ENCODE measurements around the gene C2orf49. TPM values are rescaled to one million over a fixed set of nuclear protein-coding genes. Genes with fewer than 3 reads are reported as not detected.

Gene C2orf49
- total and polyA plus RNA-seq, 10 of the 15 experiments (the other 5 are each of a cell fraction or from before 2014, with no cell fraction given), result 7.2 to 24.2 (median 15.5) TPM

DNA sequence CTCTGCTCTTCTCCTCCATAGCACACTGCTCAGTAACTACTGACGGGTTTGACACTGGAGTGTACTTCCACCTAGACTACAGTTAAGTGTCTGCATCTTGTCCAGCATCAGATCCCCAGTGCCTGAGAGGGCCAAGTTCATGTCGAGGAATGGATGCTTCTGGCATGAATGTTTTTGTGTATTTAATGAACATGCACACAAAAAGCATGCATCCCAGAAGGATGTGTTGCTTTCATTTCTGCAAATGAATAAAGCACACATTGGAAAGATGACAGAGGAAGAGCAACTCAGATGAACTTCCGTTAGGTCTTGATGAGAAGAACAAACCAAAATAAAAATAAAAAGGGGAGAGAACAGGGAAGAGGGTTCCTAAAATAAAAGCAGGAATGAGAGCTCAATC, 27.9 kb downstream of the C2orf49 start:
- H3K4me2 ChIP-seq (ENCODE audit: control insufficient read depth, insufficient read depth), result no peak overlapping the region
- no peaks in the 10 kb centered on the region for H3K9me3 ChIP-seq (replicated peaks; ENCODE audit: control insufficient read depth, insufficient read depth, low read length)
- H3K4me1 ChIP-seq (ENCODE audit: control insufficient read depth, insufficient read depth, low read length), result no peaks in the 10 kb centered on the region; the same call in 1 of the 2 replicates
- 61% methylated on average over 3 of the region's 3 CpGs for WGBS (ENCODE audit: insufficient coverage, insufficient replicate concordance, low lambda C conversion rate, missing lambda C conversion rate)
- H3K4me3 ChIP-seq, result no peak overlapping the region
- H3K79me2 ChIP-seq (ENCODE audit: control insufficient read depth, insufficient read depth, low read length), result no peaks in the 10 kb centered on the region
- intact Hi-C loops (cut with micrococcal nuclease; ENCODE audit: unreplicated experiment) (no loop called here), in situ Hi-C loops (cut with MboI) (no loop called here)
- H4K20me1 ChIP-seq (ENCODE audit: control insufficient read depth, insufficient read depth), result no peaks in the 10 kb centered on the region
- POLR2A ChIA-PET, result interaction anchor here (0.6 kb wide), 1 partner anchor 156 kb away, joined by 3 read pairs; no protein-coding TSS in a partner anchor
- no peak overlapping the region for H3K9ac ChIP-seq (ENCODE audit: control insufficient read depth, insufficient read depth, low read length)
- DNase-seq (ENCODE audit: low read depth, low spot score), result no peak
- no peak for TF ChIP-seq SREBF1 (IDR thresholded peaks at IDR 0.05; ENCODE audit: low read length)
- no peak for TF ChIP-seq TARDBP (IDR thresholded peaks at IDR 0.05; ENCODE audit: borderline replicate concordance)
- no peak for TF ChIP-seq SPI1 (IDR thresholded peaks at IDR 0.05; ENCODE audit: borderline replicate concordance, insufficient read depth, low read depth, low read length)
- no peak for TF ChIP-seq HDGF (IDR thresholded peaks at IDR 0.05)
- no peak for TF ChIP-seq CEBPB (IDR thresholded peaks at IDR 0.05; ENCODE audit: borderline replicate concordance in 1 of 2, low read depth in 2 of 2, low read length in 2 of 2)
- TF ChIP-seq EED (IDR thresholded peaks at IDR 0.05; ENCODE audit: low read depth), result no peak
- ATAC-seq, result no peak
- no TSS peak for BruUV-seq (replicated peaks)
- SMC1A ChIA-PET (ENCODE audit: uncharacterized antibody, unreplicated experiment), result interaction anchor here (1.0 to 1.6 kb wide), 2 partner anchors 20 to 152 kb away, joined by 3 to 5 read pairs; no protein-coding TSS in a partner anchor
- FAIRE-seq, result no peak
- H2AFZ ChIP-seq (ENCODE audit: control insufficient read depth, low read depth, low read length), result no peak overlapping the region
- RAD21 ChIA-PET (ENCODE audit: unreplicated experiment), result interaction anchor here (0.7 kb wide), 1 partner anchor 1180 kb away, joined by 3 read pairs; no protein-coding TSS in a partner anchor
- H3K27ac ChIP-seq (ENCODE audit: control insufficient read depth, insufficient read depth), result no peak overlapping the region
- CTCF ChIA-PET, result interaction anchor here (0.9 to 1.6 kb wide), 3 partner anchors 19 to 156 kb away, joined by 3 to 5 read pairs (median 4); no protein-coding TSS in a partner anchor
- H3K36me3 ChIP-seq (ENCODE audit: control insufficient read depth in 2 of 2, insufficient read depth in 2 of 2, low read length in 1 of 2), result no peaks in the 10 kb centered on the region; a peak in 1 of 4 replicates
- H3K27me3 ChIP-seq (replicated peaks in 1 of 2; ENCODE audit: control insufficient read depth in 2 of 2, insufficient read depth in 2 of 2, low read length in 1 of 2), result no peaks in the 10 kb centered on the region

GRCh38 chr2:105368759-105369408, 31.5 kb downstream of the C2orf49 start:
- in situ Hi-C loops (cut with MboI), result no loop called here
- Histone ChIP-seq H3K27ac (ENCODE audit: control insufficient read depth, insufficient read depth) (no peak overlapping the region), H3K4me1 (ENCODE audit: control insufficient read depth, insufficient read depth, low read length) (peaks cover 10% of the 10 kb centered on the region), H3K4me2 (ENCODE audit: control insufficient read depth, insufficient read depth) (no peak overlapping the region), H3K4me3 (no peak overlapping the region), H3K36me3 (ENCODE audit: control insufficient read depth in 2 of 2, insufficient read depth in 2 of 2, low read length in 1 of 2) (no peaks in the 10 kb centered on the region), H3K9me3 (replicated peaks; ENCODE audit: control insufficient read depth, insufficient read depth, low read length) (no peaks in the 10 kb centered on the region), H3K79me2 (ENCODE audit: control insufficient read depth, insufficient read depth, low read length) (no peaks in the 10 kb centered on the region; the same call in 1 of the 2 replicates), H3K27me3 (replicated peaks in 1 of 2; ENCODE audit: control insufficient read depth in 2 of 2, insufficient read depth in 2 of 2, low read length in 1 of 2) (no peaks in the 10 kb centered on the region), H4K20me1 (ENCODE audit: control insufficient read depth, insufficient read depth) (no peaks in the 10 kb centered on the region), H3K9ac (ENCODE audit: control insufficient read depth, insufficient read depth, low read length) (no peak overlapping the region), H2AFZ (ENCODE audit: control insufficient read depth, low read depth, low read length) (no peak overlapping the region)
- intact Hi-C loops (cut with micrococcal nuclease; ENCODE audit: unreplicated experiment), result loop anchor here (1.0 kb wide), 2 partner anchors 152 to 176 kb away; no protein-coding TSS in a partner anchor
- no peak for DNase-seq (ENCODE audit: low read depth, low spot score)
- WGBS (ENCODE audit: insufficient coverage, insufficient replicate concordance, low lambda C conversion rate, missing lambda C conversion rate), result 32% methylated on average over 8 of the region's 8 CpGs
- ChIA-PET SMC1A (ENCODE audit: uncharacterized antibody, unreplicated experiment) (interaction anchor here (0.8 to 4.2 kb wide), 7 partner anchors 12 to 178 kb away, joined by 3 to 27 read pairs (median 6); no protein-coding TSS in a partner anchor), CTCF (interaction anchor here (0.8 to 3.7 kb wide), 13 partner anchors 11 to 378 kb away, joined by 3 to 95 read pairs (median 6); no protein-coding TSS in a partner anchor), POLR2A (interaction anchor here (0.9 kb wide), 1 partner anchor 151 kb away, joined by 3 read pairs; no protein-coding TSS in a partner anchor), RAD21 (ENCODE audit: unreplicated experiment) (interaction anchor here (1.0 to 1.9 kb wide), 5 partner anchors 19 to 178 kb away, joined by 3 to 9 read pairs (median 5); no protein-coding TSS in a partner anchor)
- no TSS peak for BruUV-seq (replicated peaks)
- no peak for ATAC-seq
- no peak for FAIRE-seq
- no peak for TF ChIP-seq HDGF (IDR thresholded peaks at IDR 0.05)
- TF ChIP-seq JUNB (IDR thresholded peaks at IDR 0.05), result no peak
- TF ChIP-seq NR2C2 (IDR thresholded peaks at IDR 0.05; ENCODE audit: borderline replicate concordance, control insufficient read depth, insufficient read length, low read depth), result no peak
- TF ChIP-seq, protein P1, sequence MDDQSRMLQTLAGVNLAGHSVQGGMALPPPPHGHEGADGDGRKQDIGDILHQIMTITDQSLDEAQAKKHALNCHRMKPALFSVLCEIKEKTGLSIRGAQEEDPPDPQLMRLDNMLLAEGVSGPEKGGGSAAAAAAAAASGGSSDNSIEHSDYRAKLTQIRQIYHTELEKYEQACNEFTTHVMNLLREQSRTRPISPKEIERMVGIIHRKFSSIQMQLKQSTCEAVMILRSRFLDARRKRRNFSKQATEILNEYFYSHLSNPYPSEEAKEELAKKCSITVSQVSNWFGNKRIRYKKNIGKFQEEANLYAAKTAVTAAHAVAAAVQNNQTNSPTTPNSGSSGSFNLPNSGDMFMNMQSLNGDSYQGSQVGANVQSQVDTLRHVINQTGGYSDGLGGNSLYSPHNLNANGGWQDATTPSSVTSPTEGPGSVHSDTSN (IDR thresholded peaks at IDR 0.05; ENCODE audit: insufficient replicate concordance, low read depth, low read length), result no peak
- no peak for TF ChIP-seq RELA (IDR thresholded peaks at IDR 0.05; ENCODE audit: borderline replicate concordance, partially characterized antibody)
- TF ChIP-seq SMARCA5 (IDR thresholded peaks at IDR 0.05), result no peak
- TF ChIP-seq MTA3 (IDR thresholded peaks at IDR 0.05; ENCODE audit: borderline replicate concordance, low read length), result no peak
- no peak for TF ChIP-seq SIX5 (IDR thresholded peaks at IDR 0.05; ENCODE audit: low read depth, low read length, severe bottlenecking)
- no peak for TF ChIP-seq YBX1 (IDR thresholded peaks at IDR 0.05)
- TF ChIP-seq, protein P2, sequence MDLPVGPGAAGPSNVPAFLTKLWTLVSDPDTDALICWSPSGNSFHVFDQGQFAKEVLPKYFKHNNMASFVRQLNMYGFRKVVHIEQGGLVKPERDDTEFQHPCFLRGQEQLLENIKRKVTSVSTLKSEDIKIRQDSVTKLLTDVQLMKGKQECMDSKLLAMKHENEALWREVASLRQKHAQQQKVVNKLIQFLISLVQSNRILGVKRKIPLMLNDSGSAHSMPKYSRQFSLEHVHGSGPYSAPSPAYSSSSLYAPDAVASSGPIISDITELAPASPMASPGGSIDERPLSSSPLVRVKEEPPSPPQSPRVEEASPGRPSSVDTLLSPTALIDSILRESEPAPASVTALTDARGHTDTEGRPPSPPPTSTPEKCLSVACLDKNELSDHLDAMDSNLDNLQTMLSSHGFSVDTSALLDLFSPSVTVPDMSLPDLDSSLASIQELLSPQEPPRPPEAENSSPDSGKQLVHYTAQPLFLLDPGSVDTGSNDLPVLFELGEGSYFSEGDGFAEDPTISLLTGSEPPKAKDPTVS (IDR thresholded peaks at IDR 0.05; ENCODE audit: low read depth, low read length), result no peak

Measured in GM12878 (cell line).